Smooth muscle cell (in vitro differentiated cells): ENCODE data around the gene EDEM1. TPM values are rescaled to one million over a fixed set of nuclear protein-coding genes. Genes with fewer than 3 reads are reported as not detected.

Experiments used
- DNase-seq: peaks from one replicate; lab custom pipeline; 2025; ENCODE audit not compliant: unreplicated experiment; lab: John Stamatoyannopoulos, UW
- H2AFZ ChIP-seq: fragments of 200-600 bp; sonication (generic); 2 replicates; pipeline ENCODE4 v1.6.0; 2016; ENCODE audit warnings: antibody characterized with exemption, low read depth, mild to moderate bottlenecking
- H3F3A ChIP-seq: fragments of 200-600 bp; sonication (generic); 2 replicates; pipeline ENCODE4 v1.6.0; 2017; ENCODE audit warnings: antibody characterized with exemption, low read depth
- H3K27ac ChIP-seq: fragments of 200-600 bp; sonication (generic); 2 replicates; pipeline ENCODE4 v1.5.1; 2016; ENCODE audit warnings: low read depth, mild to moderate bottlenecking
- H3K27me3 ChIP-seq: fragments of 200-600 bp; sonication (generic); 2 replicates; pipeline ENCODE4 v1.6.1; 2016; ENCODE audit warnings: low read depth, mild to moderate bottlenecking
- H3K36me3 ChIP-seq: fragments of 200-600 bp; sonication (generic); 2 replicates; pipeline ENCODE4 v1.5.1; 2016; ENCODE audit warnings: low read depth
- H3K4me1 ChIP-seq: fragments of 200-600 bp; sonication (generic); 2 replicates; pipeline ENCODE4 v1.5.1; 2016; ENCODE audit warnings: low read depth
- H3K4me2 ChIP-seq: fragments of 200-600 bp; sonication (generic); 2 replicates; pipeline ENCODE4 v1.6.0; 2016; ENCODE audit warnings: mild to moderate bottlenecking
- H3K4me3 ChIP-seq: fragments of 200-600 bp; sonication (generic); 2 replicates; pipeline ENCODE4 v1.5.1; 2016; ENCODE audit warnings: mild to moderate bottlenecking
- H3K79me2 ChIP-seq: fragments of 200-600 bp; sonication (generic); 2 replicates; pipeline ENCODE4 v1.6.0; 2016; ENCODE audit warnings: low read depth, mild to moderate bottlenecking
- H3K9ac ChIP-seq: fragments of 200-600 bp; sonication (generic); 2 replicates; pipeline ENCODE4 v1.6.0; 2016; ENCODE audit warnings: low read depth
- H3K9me3 ChIP-seq: fragments of 200-600 bp; sonication (generic); replicated peaks from 2 replicates; pipeline ENCODE4 v1.5.1; 2016; ENCODE audit warnings: low read depth
- H4K20me1 ChIP-seq: fragments of 200-600 bp; sonication (generic); 2 replicates; pipeline ENCODE4 v1.6.0; 2016; ENCODE audit warnings: low read depth
- WGBS: methylation state at CpG from one replicate; pipeline ENCODE4 v1.1.7; 2016; ENCODE audit warnings: low lambda C conversion rate; 5-methylcytosine and 5-hydroxymethylcytosine counted together
- polyA plus RNA-seq: library from polyadenylated mRNA; unstranded; fragments of >200 nt; fragmentation: Nextera tagmentation; extraction: Ambion mirVana; gene quantifications from 2 replicates; pipeline ENCODE4 v1.2.1, GENCODE V29; 2016
- total RNA-seq: library from RNA; depleted of rRNA; stranded (reverse); fragments of >200 nt; gene quantifications from 2 replicates; pipeline ENCODE4 v1.2.3, GENCODE V29; 2014
- TF ChIP-seq, protein P1 (sequence below): fragments of 200-600 bp; sonication (generic); IDR thresholded peaks from 2 replicates; pipeline ENCODE4 v1.5.1; 2017; ENCODE audit warnings: borderline replicate concordance, mild to moderate bottlenecking, antibody characterized with exemption; ENCODE audit not compliant: insufficient read depth, poor library complexity, severe bottlenecking

Gene EDEM1
- total and polyA plus RNA-seq, 2 experiments from 2014 or later: 29.0 to 43.6 TPM

DNA sequence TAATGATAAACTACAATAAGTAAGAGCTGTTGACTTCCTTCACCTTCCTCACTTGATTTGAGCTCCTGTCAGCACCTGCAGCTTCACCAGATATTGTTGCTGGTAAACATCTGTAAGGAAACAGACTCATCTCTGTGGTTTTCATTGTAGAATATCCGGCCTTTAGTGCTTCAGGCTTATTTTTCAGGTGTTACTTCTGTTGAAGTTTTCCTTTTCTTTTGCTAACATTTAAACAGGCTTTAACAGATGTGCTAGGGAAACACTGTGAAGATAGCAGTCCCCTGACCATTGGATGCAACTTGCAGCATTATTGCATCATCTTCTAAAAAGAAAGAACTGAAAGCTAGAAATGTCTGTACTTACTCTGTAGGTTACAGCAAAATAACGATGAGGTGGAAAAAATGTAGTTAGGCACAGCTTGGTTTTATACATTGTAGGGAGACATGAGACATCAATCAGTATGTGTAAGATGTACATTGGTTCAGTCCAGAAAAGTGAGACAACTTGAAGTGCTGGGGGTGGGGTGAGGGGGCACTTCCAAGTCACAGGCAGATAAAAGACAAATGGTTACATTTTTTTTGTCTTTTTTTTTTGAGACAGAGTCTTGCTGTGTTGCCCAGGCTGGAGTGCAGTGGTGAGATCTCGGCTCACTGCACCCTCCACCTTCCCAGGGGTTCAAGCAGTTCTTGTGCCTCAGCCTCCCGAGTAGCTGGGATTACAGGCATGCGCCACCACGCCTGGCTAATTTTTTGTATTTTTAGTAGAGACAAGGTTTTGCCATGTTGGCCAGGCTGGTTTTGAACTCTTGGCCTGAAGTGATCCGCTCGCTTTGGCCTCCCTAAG is 10.2 kb downstream of the EDEM1 start:
- Histone ChIP-seq H3K27ac (peak overlapping the region; percentile 98), H3K36me3 (peaks cover 7% of the 10 kb centered on the region), H4K20me1 (peaks cover 10% of the 10 kb centered on the region), H3F3A (peaks cover 26% of the 10 kb centered on the region), H2AFZ (no peak overlapping the region), H3K4me2 (peak overlapping the region; percentile 78), H3K4me3 (peak overlapping the region; percentile 8), H3K79me2 (peaks cover 65% of the 10 kb centered on the region), H3K27me3 (no peaks in the 10 kb centered on the region), H3K4me1 (peaks cover 21% of the 10 kb centered on the region), H3K9ac (peak overlapping the region; percentile 80), H3K9me3 (no peaks in the 10 kb centered on the region)
- TF ChIP-seq, protein P1, sequence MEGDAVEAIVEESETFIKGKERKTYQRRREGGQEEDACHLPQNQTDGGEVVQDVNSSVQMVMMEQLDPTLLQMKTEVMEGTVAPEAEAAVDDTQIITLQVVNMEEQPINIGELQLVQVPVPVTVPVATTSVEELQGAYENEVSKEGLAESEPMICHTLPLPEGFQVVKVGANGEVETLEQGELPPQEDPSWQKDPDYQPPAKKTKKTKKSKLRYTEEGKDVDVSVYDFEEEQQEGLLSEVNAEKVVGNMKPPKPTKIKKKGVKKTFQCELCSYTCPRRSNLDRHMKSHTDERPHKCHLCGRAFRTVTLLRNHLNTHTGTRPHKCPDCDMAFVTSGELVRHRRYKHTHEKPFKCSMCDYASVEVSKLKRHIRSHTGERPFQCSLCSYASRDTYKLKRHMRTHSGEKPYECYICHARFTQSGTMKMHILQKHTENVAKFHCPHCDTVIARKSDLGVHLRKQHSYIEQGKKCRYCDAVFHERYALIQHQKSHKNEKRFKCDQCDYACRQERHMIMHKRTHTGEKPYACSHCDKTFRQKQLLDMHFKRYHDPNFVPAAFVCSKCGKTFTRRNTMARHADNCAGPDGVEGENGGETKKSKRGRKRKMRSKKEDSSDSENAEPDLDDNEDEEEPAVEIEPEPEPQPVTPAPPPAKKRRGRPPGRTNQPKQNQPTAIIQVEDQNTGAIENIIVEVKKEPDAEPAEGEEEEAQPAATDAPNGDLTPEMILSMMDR: no peak
- no peak for DNase-seq
- WGBS: 82% methylated on average over 8 of the region's 8 CpGs

DNA sequence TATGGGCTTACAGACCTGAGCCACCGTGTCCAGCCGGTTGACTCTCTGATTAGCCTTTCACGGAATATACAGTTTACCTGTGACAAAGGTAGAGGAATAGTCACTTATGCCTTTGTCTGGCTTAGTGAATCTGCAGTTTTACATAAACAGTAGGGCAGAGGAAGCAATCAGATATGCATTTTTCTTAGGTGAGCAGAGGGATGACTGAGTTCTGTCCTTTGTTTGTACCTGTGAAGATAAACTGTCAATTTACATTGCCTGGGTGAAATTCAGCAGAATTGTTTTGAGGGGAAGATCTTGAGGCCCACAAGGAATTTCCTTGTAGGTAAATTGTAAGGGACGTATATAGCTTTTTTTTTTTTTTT is 10.8 kb downstream of the EDEM1 start:
- H3F3A ChIP-seq: peaks cover 26% of the 10 kb centered on the region
- peak overlapping the region; percentile 78 for H3K4me2 ChIP-seq
- no peak overlapping the region for H2AFZ ChIP-seq
- peaks cover 12% of the 10 kb centered on the region for H3K36me3 ChIP-seq
- TF ChIP-seq, protein P1: no peak
- peaks cover 21% of the 10 kb centered on the region for H3K4me1 ChIP-seq
- no peaks in the 10 kb centered on the region for H3K9me3 ChIP-seq
- H3K27me3 ChIP-seq: no peaks in the 10 kb centered on the region
- H4K20me1 ChIP-seq: peaks cover 5% of the 10 kb centered on the region
- no peak for DNase-seq
- H3K4me3 ChIP-seq: no peak overlapping the region
- peak overlapping the region; percentile 80 for H3K9ac ChIP-seq
- 75% methylated on average over 4 of the region's 4 CpGs for WGBS
- H3K79me2 ChIP-seq: peaks cover 65% of the 10 kb centered on the region
- H3K27ac ChIP-seq: peak overlapping the region; percentile 98

DNA sequence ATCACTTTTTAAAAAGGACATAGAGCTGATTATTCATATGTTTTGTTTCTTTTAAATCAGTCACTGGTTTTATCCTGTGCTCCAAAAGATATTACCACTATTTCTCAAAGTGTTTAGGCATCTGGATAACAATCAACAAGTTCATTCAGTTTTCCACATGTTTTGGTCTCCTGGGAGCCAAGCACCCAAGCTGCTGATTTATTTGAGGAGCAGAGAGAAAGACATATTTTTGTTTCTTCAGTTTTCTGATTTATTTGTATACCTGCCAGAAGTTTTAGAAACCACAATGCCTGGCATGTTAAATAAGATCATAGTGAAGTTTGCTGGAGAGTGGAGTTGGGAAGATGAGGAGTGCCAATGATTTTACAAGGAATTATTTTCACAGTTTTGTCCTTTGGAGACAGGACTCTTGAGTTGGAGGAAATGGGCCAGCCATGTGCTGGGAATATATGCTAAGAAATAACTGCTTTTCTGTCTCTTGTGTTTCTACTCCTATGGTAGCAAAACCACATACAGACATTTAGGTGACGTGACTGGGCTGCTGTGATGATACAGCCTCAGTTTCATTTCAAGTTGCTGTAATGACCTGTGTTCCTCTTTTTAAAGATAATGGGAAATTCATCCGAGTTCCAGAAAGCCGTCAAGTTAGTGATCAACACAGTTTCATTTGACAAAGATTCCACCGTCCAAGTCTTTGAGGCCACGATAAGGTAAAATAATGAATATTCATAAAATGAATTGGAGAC is 11.7 kb downstream of the EDEM1 start:
- peaks cover 59% of the 10 kb centered on the region for H3K79me2 ChIP-seq
- H2AFZ ChIP-seq: no peak overlapping the region
- H3K27ac ChIP-seq: peak overlapping the region; percentile 98
- TF ChIP-seq, protein P1: no peak
- no peak overlapping the region for H3K4me3 ChIP-seq
- no peaks in the 10 kb centered on the region for H3K9me3 ChIP-seq
- peaks cover 20% of the 10 kb centered on the region for H3F3A ChIP-seq
- H3K4me2 ChIP-seq: no peak overlapping the region
- H3K27me3 ChIP-seq: no peaks in the 10 kb centered on the region
- H3K4me1 ChIP-seq: peaks cover 20% of the 10 kb centered on the region
- WGBS: 74% methylated on average over 5 of the region's 5 CpGs
- H3K9ac ChIP-seq: peak overlapping the region; percentile 3
- peaks cover 5% of the 10 kb centered on the region for H4K20me1 ChIP-seq
- DNase-seq: no peak
- peaks cover 13% of the 10 kb centered on the region for H3K36me3 ChIP-seq
